ENCODE results near the gene HTR3B. TPM values are rescaled to one million over a fixed set of nuclear protein-coding genes. Genes with fewer than 3 reads are reported as not detected.
"Not testable (repeated sequence)": the region's sequence is repeated elsewhere in the genome, so short reads cannot be mapped to it uniquely, and the experiment has no call there.

HTR3B gene
- total RNA-seq, 2 experiments from 2014 or later: not detected

DNA sequence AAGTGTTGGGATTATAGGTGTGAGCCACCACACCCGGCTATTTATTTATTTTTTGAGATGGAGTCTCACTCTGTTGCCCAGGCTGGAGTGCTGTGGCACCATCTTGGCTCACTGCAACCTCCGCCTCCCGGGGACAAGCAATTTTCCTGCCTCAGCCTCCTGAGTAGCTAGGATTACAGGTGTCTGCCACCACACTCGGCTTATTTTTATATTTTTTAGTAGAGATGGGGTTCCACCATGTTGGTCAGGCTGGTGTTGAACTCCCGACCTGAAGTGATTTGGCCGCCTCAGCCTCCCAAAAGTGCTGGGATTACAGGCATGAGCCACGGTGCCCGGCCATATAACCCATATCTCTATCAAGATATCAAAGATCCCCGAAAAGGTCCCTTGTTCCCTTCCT lies 6.9 kb downstream of the HTR3B start:
- ATAC-seq; DNase-seq; H3K4me1 Mint-ChIP-seq; H3K27me3 Mint-ChIP-seq; H3K4me3 Mint-ChIP-seq; H3K27ac Mint-ChIP-seq; POLR2A ChIA-PET; CTCF ChIA-PET; H3K36me3 Mint-ChIP-seq (ENCODE audit: low read depth); H3K9me3 Mint-ChIP-seq (ENCODE audit: low read depth); intact Hi-C loops (cut with DNase I, micrococcal nuclease): not testable (repeated sequence)

DNA sequence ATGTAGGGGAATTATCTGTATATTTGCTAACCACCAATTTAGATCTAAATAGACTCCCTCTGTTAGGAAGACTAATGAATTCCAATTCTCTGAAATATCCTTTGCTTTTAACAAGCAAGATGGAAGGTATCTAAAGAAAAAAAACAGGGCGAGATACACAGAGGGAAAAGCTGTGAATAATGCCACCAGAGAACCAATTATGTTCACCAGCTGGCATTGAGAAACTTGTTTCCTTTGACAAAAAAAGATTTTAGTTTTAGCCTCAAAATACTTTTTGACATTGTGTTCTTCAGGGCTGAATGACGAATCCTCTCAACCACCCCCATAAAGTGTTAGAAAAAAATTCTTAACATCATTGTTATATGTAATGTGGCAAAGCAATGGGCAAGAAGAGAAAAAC lies 19.0 kb downstream of the HTR3B start:
- CTCF ChIA-PET: interaction anchor here (1.0 kb wide), 1 partner anchor 29 kb away, joined by 3 read pairs; no protein-coding TSS in a partner anchor
- intact Hi-C loops (cut with DNase I, micrococcal nuclease): no loop called here
- H3K36me3 Mint-ChIP-seq (ENCODE audit: low read depth): no peaks in the 10 kb centered on the region

DNA sequence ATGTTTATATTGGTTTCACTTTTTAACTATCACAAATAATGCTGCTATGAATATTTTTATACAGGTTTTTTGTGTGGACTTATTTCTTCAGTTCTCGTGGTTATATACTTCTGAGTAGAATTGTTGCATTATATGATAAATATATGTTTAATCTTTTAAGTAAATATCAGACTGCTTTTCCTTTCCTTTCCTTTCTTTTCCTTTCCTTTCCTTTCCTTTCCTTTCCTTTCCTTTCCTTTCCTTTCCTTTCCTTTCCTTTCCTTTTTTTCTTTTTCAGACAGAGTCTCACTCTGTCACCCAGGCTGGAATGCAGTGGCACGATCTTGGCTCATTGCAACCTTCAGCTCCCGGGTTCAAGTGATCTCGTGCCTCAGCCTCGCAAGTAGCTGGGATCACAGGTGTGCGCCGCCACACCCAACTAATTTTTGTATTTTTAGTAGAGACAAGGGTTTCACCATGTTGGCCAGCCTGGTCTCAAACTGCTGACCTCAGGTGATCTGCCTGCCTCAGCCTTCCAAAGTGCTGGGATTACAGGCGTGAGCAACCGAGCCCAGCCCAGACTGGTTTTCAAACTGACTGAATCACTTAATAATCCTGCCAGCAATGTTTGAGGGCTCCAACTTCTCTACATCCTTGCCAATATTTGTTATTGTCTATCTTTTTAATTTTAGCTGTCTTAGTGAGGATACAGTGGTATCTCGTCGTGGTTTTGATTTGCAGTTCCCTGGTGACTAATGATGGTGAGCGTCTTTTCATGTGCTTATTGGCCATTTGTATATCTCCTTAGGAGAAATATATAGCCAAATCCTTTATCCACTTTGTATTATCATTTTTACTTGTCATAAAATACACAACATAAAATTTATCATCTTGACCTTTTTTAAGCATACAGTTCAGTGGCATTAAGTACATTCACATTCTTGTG lies 21.9 kb downstream of the HTR3B start:
- no peak for ATAC-seq
- Mint-ChIP-seq H3K27ac (no peak overlapping the region), H3K4me1 (no peaks in the 10 kb centered on the region), H3K9me3 (ENCODE audit: low read depth) (no peaks in the 10 kb centered on the region), H3K27me3 (peaks cover 17% of the 10 kb centered on the region), H3K4me3 (no peak overlapping the region), H3K36me3 (ENCODE audit: low read depth) (no peaks in the 10 kb centered on the region)
- CTCF ChIA-PET: interaction anchor here (0.7 kb wide), 1 partner anchor 391 kb away, joined by 4 read pairs; no protein-coding TSS in a partner anchor
- DNase-seq: no peak
- intact Hi-C loops (cut with DNase I, micrococcal nuclease): no loop called here
- POLR2A ChIA-PET: no interaction called here

More for the DNA sequence above, 19.0 kb downstream of the HTR3B start:
- H3K27me3 Mint-ChIP-seq: peaks cover 13% of the 10 kb centered on the region
- no peaks in the 10 kb centered on the region for H3K9me3 Mint-ChIP-seq (ENCODE audit: low read depth)
- ATAC-seq (no peak), DNase-seq (no peak)
- POLR2A ChIA-PET: no interaction called here
- H3K4me1 Mint-ChIP-seq: no peaks in the 10 kb centered on the region
- no peak overlapping the region for H3K27ac Mint-ChIP-seq
- H3K4me3 Mint-ChIP-seq: no peak overlapping the region

DNA sequence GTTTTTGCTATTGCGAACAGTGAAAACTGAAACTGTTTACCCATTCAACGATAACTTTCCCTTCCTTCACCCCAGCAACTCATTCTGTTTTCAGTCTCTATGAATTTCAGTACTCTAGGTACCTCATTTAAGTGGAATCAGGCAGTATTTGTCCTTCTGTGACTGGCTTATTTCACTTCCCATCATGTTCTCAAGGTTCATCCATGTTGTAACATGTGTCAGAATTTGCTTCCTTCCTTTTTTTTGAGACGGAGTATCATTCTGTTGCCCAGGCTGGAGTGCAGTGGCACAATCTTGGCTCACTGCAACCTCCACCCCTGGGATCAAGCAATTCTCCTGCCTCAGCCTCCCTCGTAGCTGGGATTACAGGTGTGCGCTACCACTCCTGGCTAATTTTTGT lies 23.7 kb downstream of the HTR3B start:
- Mint-ChIP-seq H3K4me1 (no peaks in the 10 kb centered on the region), H3K9me3 (ENCODE audit: low read depth) (no peaks in the 10 kb centered on the region), H3K4me3 (no peak overlapping the region), H3K27me3 (peaks cover 18% of the 10 kb centered on the region), H3K27ac (no peak overlapping the region), H3K36me3 (ENCODE audit: low read depth) (no peaks in the 10 kb centered on the region)
- CTCF ChIA-PET: no interaction called here
- POLR2A ChIA-PET: no interaction called here
- DNase-seq: no peak
- intact Hi-C loops (cut with DNase I, micrococcal nuclease): no loop called here
- no peak for ATAC-seq

DNA sequence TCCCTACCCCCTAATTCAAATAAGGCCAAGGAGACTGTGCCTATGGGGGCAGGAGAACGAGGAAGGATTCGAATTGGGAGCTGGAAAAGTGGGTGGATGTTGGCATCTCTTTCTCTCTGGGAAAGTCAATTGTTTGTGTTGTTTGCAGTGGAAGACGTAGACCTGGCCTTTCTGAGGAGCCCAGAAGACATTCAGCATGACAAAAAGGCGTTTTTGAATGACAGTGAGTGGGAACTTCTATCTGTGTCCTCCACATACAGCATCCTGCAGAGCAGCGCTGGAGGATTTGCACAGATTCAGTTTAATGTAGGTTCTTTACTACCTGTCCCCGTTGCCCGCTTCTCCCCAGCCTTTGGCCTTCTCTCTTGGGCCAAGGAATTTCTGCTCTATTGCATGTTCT lies 28.2 kb downstream of the HTR3B start:
- POLR2A ChIA-PET: no interaction called here
- H3K27me3 Mint-ChIP-seq: peaks cover 10% of the 10 kb centered on the region
- no peak overlapping the region for H3K27ac Mint-ChIP-seq
- intact Hi-C loops (cut with DNase I, micrococcal nuclease): no loop called here
- H3K4me1 Mint-ChIP-seq: no peaks in the 10 kb centered on the region
- H3K9me3 Mint-ChIP-seq (ENCODE audit: low read depth): no peaks in the 10 kb centered on the region
- DNase-seq (no peak), ATAC-seq (no peak)
- H3K36me3 Mint-ChIP-seq (ENCODE audit: low read depth): no peaks in the 10 kb centered on the region
- CTCF ChIA-PET: no interaction called here
- no peak overlapping the region for H3K4me3 Mint-ChIP-seq

DNA sequence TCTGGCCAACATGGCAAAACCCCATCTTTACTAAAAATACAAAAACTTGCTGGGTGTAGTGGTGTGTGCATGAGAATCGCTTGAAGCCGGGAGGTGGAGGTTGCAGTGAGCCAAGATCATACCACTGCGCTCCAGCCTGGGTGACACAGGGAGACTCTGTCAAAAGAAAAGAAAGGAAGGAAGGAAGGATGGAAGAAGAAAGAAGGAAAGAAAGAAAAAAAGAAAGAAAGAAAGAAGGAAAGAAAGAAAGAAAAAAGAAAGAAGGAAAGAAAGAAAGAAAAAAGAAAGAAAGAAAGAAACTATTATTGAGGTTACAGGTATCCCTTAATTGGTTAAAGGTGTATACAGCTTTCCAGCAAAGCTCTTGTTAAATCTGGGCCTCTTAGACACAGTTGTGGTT lies 29.6 kb downstream of the HTR3B start:
- H3K9me3 Mint-ChIP-seq (ENCODE audit: low read depth); DNase-seq; H3K27me3 Mint-ChIP-seq; POLR2A ChIA-PET; H3K36me3 Mint-ChIP-seq (ENCODE audit: low read depth); H3K4me3 Mint-ChIP-seq; H3K27ac Mint-ChIP-seq; H3K4me1 Mint-ChIP-seq; CTCF ChIA-PET; intact Hi-C loops (cut with DNase I, micrococcal nuclease); ATAC-seq: not testable (repeated sequence)

DNA sequence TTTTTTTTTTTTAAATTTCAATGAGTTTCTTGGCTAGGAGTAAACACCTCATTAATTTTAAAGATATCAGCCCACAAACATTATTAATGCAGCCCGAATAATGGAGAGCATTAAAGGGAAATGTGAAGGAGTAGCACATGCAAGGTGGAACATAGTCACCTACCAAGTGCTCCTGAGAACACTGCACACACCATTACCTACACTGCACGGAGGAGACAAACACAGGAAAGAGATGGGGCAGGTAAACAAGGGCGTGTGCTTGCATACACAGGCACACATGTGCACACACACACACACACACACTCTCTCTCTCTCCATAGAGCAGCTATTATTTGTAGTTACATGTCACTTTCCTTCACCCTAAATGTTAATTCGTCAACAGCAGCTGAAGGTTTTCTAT lies 30.2 kb downstream of the HTR3B start:
- H3K9me3 Mint-ChIP-seq (ENCODE audit: low read depth): no peaks in the 10 kb centered on the region
- no peaks in the 10 kb centered on the region for H3K36me3 Mint-ChIP-seq (ENCODE audit: low read depth)
- H3K27me3 Mint-ChIP-seq: peaks cover 7% of the 10 kb centered on the region
- DNase-seq (no peak), ATAC-seq (no peak)
- H3K4me1 Mint-ChIP-seq: no peaks in the 10 kb centered on the region
- H3K27ac Mint-ChIP-seq: no peak overlapping the region
- no peak overlapping the region for H3K4me3 Mint-ChIP-seq
- intact Hi-C loops (cut with DNase I, micrococcal nuclease): no loop called here
- ChIA-PET POLR2A (no interaction called here), CTCF (no interaction called here)

DNA sequence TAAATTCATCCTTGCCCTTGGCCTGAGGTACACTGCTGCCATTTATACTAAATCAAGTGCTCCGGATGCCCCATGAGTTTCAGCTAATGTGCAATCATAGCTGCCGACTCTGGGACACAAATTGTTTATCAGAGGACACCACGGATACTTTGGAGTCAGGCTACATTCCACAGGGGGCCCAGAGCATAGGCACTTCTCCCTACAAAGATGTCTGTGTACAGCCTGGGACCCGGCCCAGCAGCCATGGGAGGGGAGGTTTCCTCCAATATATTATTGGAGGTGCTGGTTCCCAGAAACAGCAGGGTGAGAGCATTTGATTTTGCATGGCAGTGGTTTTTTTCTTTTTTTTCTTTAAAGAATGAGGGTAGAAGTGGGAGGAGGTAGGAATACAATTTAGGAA lies 31.3 kb downstream of the HTR3B start:
- no peak for DNase-seq
- ChIA-PET CTCF (interaction anchor here (1.2 kb wide), 1 partner anchor 326 kb away, joined by 4 read pairs; no protein-coding TSS in a partner anchor), POLR2A (no interaction called here)
- Mint-ChIP-seq H3K4me3 (no peak overlapping the region), H3K27ac (no peak overlapping the region), H3K4me1 (no peaks in the 10 kb centered on the region), H3K9me3 (ENCODE audit: low read depth) (no peaks in the 10 kb centered on the region), H3K27me3 (peaks cover 2% of the 10 kb centered on the region), H3K36me3 (ENCODE audit: low read depth) (no peaks in the 10 kb centered on the region)
- no peak for ATAC-seq
- intact Hi-C loops (cut with DNase I, micrococcal nuclease): no loop called here

DNA sequence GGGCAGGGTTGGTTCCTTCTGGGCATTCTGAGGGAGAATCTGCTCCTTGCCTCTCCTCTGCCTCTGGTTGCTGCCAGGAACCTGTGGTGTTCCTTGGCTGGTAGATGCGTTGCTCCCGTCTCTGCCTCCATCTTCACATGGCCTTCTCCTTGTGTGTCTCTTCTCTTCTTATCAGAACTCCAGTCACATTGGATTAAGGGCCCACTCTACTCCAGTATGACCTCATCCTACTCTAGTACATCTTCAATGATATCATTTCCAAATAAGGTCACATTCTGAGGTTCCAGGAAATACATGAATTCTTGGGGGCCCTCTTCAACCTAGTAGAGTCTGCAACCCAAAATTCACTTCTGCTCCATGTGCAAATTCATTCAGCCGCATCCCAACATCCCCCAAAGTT lies 33.3 kb downstream of the HTR3B start:
- ChIA-PET POLR2A (no interaction called here), CTCF (no interaction called here)
- Mint-ChIP-seq H3K4me1 (no peaks in the 10 kb centered on the region), H3K27me3 (no peaks in the 10 kb centered on the region), H3K4me3 (no peak overlapping the region), H3K27ac (no peak overlapping the region), H3K36me3 (ENCODE audit: low read depth) (no peaks in the 10 kb centered on the region), H3K9me3 (ENCODE audit: low read depth) (no peaks in the 10 kb centered on the region)
- ATAC-seq: no peak
- intact Hi-C loops (cut with DNase I, micrococcal nuclease): no loop called here
- DNase-seq: no peak

DNA sequence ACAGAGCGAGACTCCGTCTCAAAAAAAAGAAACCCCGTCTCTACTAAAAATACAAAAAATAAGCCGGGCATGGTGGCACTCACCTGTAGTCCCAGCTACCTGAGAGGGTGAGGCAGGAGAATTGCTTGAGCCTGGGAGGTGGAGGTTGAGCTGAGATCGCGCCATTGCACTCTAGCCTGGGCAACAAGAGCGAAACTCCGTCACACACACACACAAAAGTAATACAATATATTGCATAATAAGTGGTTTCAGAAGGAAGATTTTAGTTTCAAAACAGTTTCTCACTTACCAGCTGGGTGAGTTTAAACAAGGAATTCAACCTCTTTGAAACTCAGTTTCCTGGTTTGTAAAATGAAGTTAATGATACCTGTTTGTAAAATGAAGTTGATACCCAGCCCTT lies 37.7 kb downstream of the HTR3B start:
- Mint-ChIP-seq H3K27ac (no peak overlapping the region), H3K9me3 (ENCODE audit: low read depth) (no peaks in the 10 kb centered on the region), H3K36me3 (ENCODE audit: low read depth) (no peaks in the 10 kb centered on the region), H3K27me3 (peaks cover 3% of the 10 kb centered on the region), H3K4me1 (no peaks in the 10 kb centered on the region), H3K4me3 (no peak overlapping the region)
- DNase-seq (no peak), ATAC-seq (no peak)
- intact Hi-C loops (cut with DNase I, micrococcal nuclease): no loop called here
- CTCF ChIA-PET: no interaction called here
- POLR2A ChIA-PET: no interaction called here

DNA sequence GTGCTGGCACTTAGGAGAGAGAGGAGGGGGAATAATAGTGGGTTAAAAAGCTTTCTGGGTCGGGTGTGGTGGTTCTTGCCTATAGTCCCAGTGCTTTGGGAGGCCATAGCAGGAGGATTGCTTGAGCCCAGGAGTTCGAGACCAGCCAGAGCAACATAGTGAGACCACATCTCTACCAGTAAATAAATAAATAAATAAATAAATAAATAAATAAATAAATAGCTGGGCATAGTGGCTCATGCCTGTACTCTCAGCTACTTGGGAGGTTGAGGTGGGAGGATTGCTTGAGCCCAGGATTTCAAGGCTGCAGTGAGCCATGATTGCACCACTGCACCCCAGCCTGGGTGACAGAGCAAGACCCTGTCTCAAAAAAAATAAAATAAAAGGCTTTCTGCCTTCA lies 41.6 kb downstream of the HTR3B start:
- CTCF ChIA-PET; H3K4me3 Mint-ChIP-seq; H3K27ac Mint-ChIP-seq; H3K36me3 Mint-ChIP-seq (ENCODE audit: low read depth); H3K9me3 Mint-ChIP-seq (ENCODE audit: low read depth); DNase-seq; intact Hi-C loops (cut with DNase I, micrococcal nuclease); ATAC-seq; H3K27me3 Mint-ChIP-seq; POLR2A ChIA-PET; H3K4me1 Mint-ChIP-seq: not testable (repeated sequence)

DNA sequence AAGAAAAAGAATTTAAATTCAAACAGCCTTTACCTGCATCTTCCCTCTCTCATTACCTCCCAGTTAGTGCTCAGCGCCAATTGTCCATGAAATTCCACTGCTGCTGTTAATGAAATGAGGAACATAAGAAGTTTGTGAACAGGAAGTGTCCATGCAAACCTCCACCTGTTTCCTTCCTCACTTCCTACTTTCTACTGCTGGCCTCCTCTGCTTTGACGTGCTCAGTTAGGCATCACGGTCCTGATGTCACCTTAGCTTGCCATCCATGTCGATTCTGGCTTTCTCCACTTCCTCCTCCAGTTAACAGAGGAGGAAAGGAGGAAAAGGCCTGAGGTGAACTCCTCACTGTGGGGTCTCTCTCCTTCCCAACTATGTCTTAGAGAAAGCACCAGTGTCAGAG lies 43.4 kb downstream of the HTR3B start:
- DNase-seq (no peak), ATAC-seq (no peak)
- intact Hi-C loops (cut with DNase I, micrococcal nuclease): no loop called here
- Mint-ChIP-seq H3K27me3 (peaks cover 14% of the 10 kb centered on the region), H3K4me1 (no peaks in the 10 kb centered on the region), H3K27ac (no peak overlapping the region), H3K4me3 (no peak overlapping the region), H3K9me3 (ENCODE audit: low read depth) (no peaks in the 10 kb centered on the region), H3K36me3 (ENCODE audit: low read depth) (no peaks in the 10 kb centered on the region)
- POLR2A ChIA-PET: no interaction called here
- CTCF ChIA-PET: interaction anchor here (0.7 kb wide), 1 partner anchor 317 kb away, joined by 3 read pairs; no protein-coding TSS in a partner anchor

Measured in activated CD4-positive, alpha-beta T cell treated with anti-CD3 and anti-CD28 coated beads for 36 hours (primary cell).